ENCODE measurements around the gene TENM4.

GRCh38 chr11:78800096-78800690, 640.6 kb downstream of the TENM4 start:
- TF ChIP-seq CTCF (IDR thresholded peaks at IDR 0.05), result no peak
- TF ChIP-seq POLR2A (IDR thresholded peaks at IDR 0.05), result no peak

Measured in Peyer's patch (tissue), 4 donors.